HG03280 (cell line): ENCODE data around the gene ATP13A2.
"Not testable (repeated sequence)": the region's sequence is repeated elsewhere in the genome, so short reads cannot be mapped to it uniquely, and the experiment has no call there.

ENCODE experiments used
- ATAC-seq: cut with Tn5 transposase; IDR thresholded peaks from one replicate; pipeline ENCODE4 v1.9.1; 2021; ENCODE audit warnings: mild to moderate bottlenecking, moderate library complexity; ENCODE audit not compliant: unreplicated experiment

The ATP13A2 gene

GRCh38 chr1:16979475-16980327, 32.0 kb downstream of the ATP13A2 start:
- ATAC-seq = no peak

GRCh38 chr1:16978567-16979474, 32.9 kb downstream of the ATP13A2 start:
- no peak for ATAC-seq

- ATAC-seq = no peak
Observed at GRCh38 chr1:16978139-16978538, 33.6 kb downstream of the ATP13A2 start.

- ATAC-seq = no peak
Observed at GRCh38 chr1:16977377-16977776, 34.4 kb downstream of the ATP13A2 start.

DNA sequence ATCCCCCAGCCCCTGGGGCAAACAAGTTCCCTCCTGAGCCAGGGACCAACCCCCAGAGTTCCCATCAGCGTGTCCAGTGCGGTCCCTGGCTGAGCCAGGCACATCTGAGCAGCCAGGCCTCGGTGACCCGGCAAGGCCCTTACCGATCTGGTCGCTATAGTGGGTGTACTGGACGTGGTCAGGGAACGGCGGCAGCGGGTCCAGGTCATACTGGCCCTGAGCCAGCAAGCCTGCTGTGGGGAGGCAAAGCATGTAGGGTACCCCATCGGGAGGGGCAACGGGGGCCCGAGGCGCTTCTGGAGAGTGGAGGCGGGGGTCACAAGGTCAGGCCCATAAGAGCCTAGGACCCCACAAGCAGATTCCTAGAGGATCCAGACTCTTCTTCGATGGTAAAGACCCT, 34.8 kb downstream of the ATP13A2 start:
- ATAC-seq = no peak

DNA sequence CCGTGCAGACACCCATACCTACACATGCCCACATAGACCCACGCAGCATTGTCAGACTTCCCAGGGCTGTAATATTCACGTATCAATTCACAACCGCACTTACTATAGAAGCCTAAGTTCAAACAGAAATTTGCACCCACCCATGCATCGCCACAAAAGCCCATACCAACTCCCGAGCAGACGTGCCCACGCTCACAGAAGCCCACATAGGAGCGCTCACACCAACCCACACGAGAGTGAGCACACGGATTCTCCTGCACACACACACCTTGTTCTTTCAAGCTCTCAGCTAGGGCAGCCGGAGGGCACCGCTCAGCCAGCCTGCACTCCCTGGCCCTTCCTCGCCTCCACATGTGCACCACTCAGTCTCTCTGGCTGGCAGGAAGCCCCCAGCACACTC, 35.9 kb downstream of the ATP13A2 start:
- no peak for ATAC-seq

DNA sequence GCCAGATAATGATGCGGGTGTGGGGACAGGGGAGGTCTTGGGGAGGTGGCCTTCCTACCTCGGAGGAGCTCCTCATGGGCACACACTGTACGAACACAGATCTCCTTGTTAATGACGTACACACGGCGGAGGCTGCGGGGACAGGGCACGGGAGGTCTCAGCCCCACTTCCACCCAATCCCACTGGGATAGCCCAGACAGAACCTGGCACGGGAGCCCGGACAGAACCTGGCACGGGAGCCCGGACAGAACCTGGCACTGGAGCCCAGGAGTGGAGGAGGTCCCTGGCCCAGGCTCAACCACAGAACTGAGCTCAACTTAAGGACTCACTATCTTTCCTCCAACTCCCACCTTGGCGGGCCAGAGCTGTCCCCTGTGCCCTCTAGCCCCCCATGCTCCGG, 36.5 kb downstream of the ATP13A2 start:
- ATAC-seq = no peak

GRCh38 chr1:16973215-16973614, 38.5 kb downstream of the ATP13A2 start:
- ATAC-seq = no peak

DNA sequence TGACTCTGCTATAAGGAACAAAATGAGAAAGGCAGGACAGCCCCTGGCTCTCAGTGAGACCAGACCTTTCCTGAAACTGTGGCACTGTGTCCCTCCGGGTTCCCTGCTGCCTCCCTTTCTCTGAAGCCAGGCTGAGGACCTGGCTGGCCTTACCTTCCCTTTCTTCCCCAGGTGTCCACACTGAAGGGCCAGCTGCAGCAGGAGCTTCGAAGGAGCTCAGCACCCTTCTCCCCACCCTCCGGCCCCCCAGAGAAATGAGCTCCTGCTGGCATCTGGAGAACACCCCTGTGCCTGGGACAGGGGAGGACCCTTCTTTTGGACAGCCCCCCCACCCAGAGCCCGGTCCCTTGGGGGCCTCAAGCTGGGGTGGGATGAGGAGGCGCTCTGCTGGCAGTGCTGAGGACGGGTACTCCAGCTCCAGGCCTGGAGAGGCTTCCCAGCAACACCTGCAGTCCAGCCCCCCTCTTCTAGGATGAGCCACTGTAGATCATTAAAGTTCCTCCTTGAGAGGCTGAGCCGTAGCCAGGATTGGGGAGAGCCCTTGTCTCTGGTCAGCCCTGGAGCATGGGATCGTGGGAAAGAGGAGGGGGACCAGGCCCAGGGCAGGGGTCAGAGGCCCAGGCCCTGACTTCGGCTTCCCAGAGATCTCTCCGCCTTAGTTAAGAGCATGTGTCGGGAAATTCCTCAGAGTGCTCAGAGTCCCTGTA, 39.4 kb downstream of the ATP13A2 start:
- ATAC-seq = no peak

- ATAC-seq = no peak
Observed at GRCh38 chr1:16971341-16972188, 40.2 kb downstream of the ATP13A2 start.

- ATAC-seq = no peak
Observed at GRCh38 chr1:16970132-16970910, 41.4 kb downstream of the ATP13A2 start.

GRCh38 chr1:16969651-16970050, 42.1 kb downstream of the ATP13A2 start:
- ATAC-seq = no peak

GRCh38 chr1:16969057-16969611, 42.6 kb downstream of the ATP13A2 start:
- ATAC-seq = no peak

DNA sequence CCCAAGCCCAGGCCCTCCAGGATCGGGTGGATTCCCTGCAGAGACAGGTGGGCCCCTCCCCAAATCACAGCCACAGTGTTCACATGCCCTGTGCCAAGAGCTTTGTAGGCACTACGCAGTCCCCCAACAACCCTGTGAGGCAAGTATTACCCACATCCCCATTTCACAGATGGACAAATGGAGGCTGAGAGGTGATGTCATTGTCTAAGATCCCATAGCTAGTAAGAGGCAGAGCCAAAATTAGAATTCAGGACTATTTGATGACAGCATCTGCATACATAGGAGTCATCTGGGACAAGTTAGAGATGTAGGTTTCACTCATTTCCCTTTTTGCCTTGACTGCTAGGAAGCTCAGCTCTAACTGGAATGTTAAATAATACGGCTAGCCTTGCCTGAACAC, 43.4 kb downstream of the ATP13A2 start:
- ATAC-seq = no peak

DNA sequence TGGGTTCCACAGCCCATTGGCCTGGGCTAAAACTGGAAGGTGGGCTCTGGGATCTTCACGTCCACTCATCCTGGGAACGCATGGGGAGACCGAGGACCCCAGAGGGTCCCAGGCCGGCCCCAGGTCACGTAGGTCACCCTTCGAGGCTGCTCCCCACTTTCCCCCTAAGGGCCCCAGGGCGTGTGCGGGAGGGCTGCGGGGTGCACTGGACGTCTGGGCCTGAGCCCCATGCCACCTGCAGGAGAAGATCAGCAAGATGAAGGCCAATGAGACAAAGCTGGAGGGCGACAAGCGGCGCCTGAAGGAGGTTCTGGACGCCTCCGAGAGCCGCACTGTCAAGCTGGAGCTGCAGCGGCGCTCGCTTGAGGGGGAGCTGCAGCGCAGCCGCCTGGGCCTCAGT, 43.8 kb downstream of the ATP13A2 start:
- no peak for ATAC-seq

GRCh38 chr1:16967095-16967575, 44.6 kb downstream of the ATP13A2 start:
- no peak for ATAC-seq

GRCh38 chr1:16966282-16966681, 45.4 kb downstream of the ATP13A2 start:
- no peak for ATAC-seq

- ATAC-seq = no peak
Observed at GRCh38 chr1:16965486-16966067, 46.2 kb downstream of the ATP13A2 start.

DNA sequence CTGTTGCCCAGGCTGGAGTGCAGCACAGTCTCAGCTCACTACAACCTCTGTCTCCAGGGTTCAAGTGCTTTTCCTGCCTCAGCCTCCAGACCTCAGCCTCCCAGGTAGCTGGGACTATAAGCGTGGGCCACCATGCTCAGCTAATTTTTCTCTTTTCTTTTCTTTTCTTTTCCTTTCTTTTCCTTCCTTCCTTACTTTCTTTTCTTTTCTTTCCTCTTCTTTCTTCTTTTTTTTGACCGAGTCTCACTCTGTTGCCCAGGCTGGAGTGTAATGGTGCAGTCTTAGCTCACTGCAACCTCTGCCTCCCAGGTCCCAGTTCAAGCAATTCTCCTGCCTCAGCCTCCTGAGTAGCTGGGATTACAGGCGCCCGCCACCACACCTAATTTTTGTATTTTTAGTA, 47.6 kb downstream of the ATP13A2 start:
- not testable (repeated sequence) for ATAC-seq
